Liver (tissue), 9 donors: ENCODE results near the gene HTR2B. TPM values are rescaled to one million over a fixed set of nuclear protein-coding genes. Genes with fewer than 3 reads are reported as not detected.

Source experiments
- DNase-seq: peaks from one replicate; pipeline ENCODE4 v3.0.0-alpha.2; 2017; ENCODE audit warnings: low spot score
- H3K27ac ChIP-seq, 2 donors: one replicate each; pipeline ENCODE4 v1.7.0; 2013; ENCODE audit warnings: inconsistent platforms in 2 of 2, low read length in 2 of 2, control low read depth in 1 of 2, low read depth in 1 of 2, mild to moderate bottlenecking in 1 of 2
- H3K27me3 ChIP-seq, 4 donors: one replicate each; pipeline versions ENCODE4 v1.6.1 to v1.7.0; 2013; ENCODE audit warnings: low read length in 3 of 4, inconsistent platforms in 1 of 4, mild to moderate bottlenecking in 1 of 4, moderate library complexity in 1 of 4; ENCODE audit not compliant: control insufficient read depth in 4 of 4, insufficient read depth in 4 of 4
- H3K36me3 ChIP-seq, 4 donors: one replicate each; pipeline versions ENCODE4 v1.6.1 to v1.7.0; 2013; ENCODE audit warnings: low read length in 3 of 4, mild to moderate bottlenecking in 3 of 4, low read depth in 1 of 4, moderate library complexity in 1 of 4; ENCODE audit not compliant: control insufficient read depth in 4 of 4, insufficient read depth in 3 of 4
- H3K4me1 ChIP-seq, 4 donors: one replicate each; pipeline versions ENCODE4 v1.6.1 to v1.7.0; 2013; ENCODE audit warnings: low read length in 3 of 4, mild to moderate bottlenecking in 3 of 4, moderate library complexity in 1 of 4; ENCODE audit not compliant: control insufficient read depth in 4 of 4, insufficient read depth in 4 of 4
- H3K4me3 ChIP-seq, 3 donors: one replicate each; pipeline versions ENCODE4 v1.6.1 to v1.7.0; 2013; ENCODE audit warnings: low read length in 3 of 3, control low read depth in 1 of 3, low read depth in 1 of 3, mild to moderate bottlenecking in 1 of 3
- H3K9ac ChIP-seq, 2 donors: one replicate each; pipeline ENCODE4 v1.7.0; 2013; ENCODE audit warnings: low read length in 2 of 2, mild to moderate bottlenecking in 2 of 2, moderate library complexity in 2 of 2, control low read depth in 1 of 2, low read depth in 1 of 2
- H3K9me3 ChIP-seq, 4 donors: one replicate each; pipeline versions ENCODE4 v1.6.1 to v1.7.0; 2013; ENCODE audit warnings: low read length in 3 of 4; ENCODE audit not compliant: control insufficient read depth in 4 of 4
- CTCF ChIP-seq: fragments of 150-350 bp; IDR thresholded peaks from 2 replicates; pipeline ENCODE4 v1.5.1; 2017; ENCODE audit warnings: improper control_type of control experiment, low read depth, low read length; ENCODE audit not compliant: missing input control
- EGR1 ChIP-seq, 2 donors: IDR thresholded peaks; 2 replicates each; pipeline ENCODE4 v1.6.1; 2016 to 2018; ENCODE audit warnings: antibody characterized with exemption in 2 of 2, low read depth in 2 of 2
- FOXA1 ChIP-seq: IDR thresholded peaks from 2 replicates; pipeline ENCODE4 v1.6.1; 2016; ENCODE audit warnings: antibody characterized with exemption
- GABPA ChIP-seq, 2 donors: IDR thresholded peaks in 1 of 2; conservative IDR thresholded peaks in 1 of 2; 2 replicates each; pipeline ENCODE4 v1.6.1; 2016; ENCODE audit warnings: antibody characterized with exemption in 2 of 2, mild to moderate bottlenecking in 1 of 2, moderate library complexity in 1 of 2
- HNF4A ChIP-seq, 2 donors: conservative IDR thresholded peaks; 2 replicates each; pipeline ENCODE4 v1.6.1; 2016; ENCODE audit warnings: antibody characterized with exemption in 2 of 2, mild to moderate bottlenecking in 2 of 2
- HNF4G ChIP-seq: IDR thresholded peaks from 2 replicates; pipeline ENCODE4 v1.6.1; 2016; ENCODE audit warnings: antibody characterized with exemption
- JUND ChIP-seq, 2 donors: IDR thresholded peaks; 2 replicates each; pipeline ENCODE4 v1.6.1; 2016; ENCODE audit warnings: antibody characterized with exemption in 2 of 2
- NR2F2 ChIP-seq: IDR thresholded peaks from 2 replicates; pipeline ENCODE4 v1.6.1; 2016; ENCODE audit warnings: antibody characterized with exemption
- REST ChIP-seq: IDR thresholded peaks from 2 replicates; pipeline ENCODE4 v1.6.1; 2016; ENCODE audit warnings: antibody characterized with exemption, mild to moderate bottlenecking
- RXRA ChIP-seq, 2 donors: IDR thresholded peaks; 2 replicates each; pipeline ENCODE4 v1.6.1; 2017 to 2018; ENCODE audit warnings: antibody characterized with exemption in 2 of 2, mild to moderate bottlenecking in 1 of 2
- SP1 ChIP-seq: IDR thresholded peaks from 2 replicates; pipeline ENCODE4 v1.6.1; 2018; ENCODE audit warnings: antibody characterized with exemption, mild to moderate bottlenecking
- TAF1 ChIP-seq: conservative IDR thresholded peaks from 2 replicates; pipeline ENCODE4 v1.6.1; 2016; ENCODE audit warnings: antibody characterized with exemption, mild to moderate bottlenecking
- YY1 ChIP-seq: IDR thresholded peaks from 2 replicates; pipeline ENCODE4 v1.6.1; 2016; ENCODE audit warnings: antibody characterized with exemption, mild to moderate bottlenecking
- WGBS: extraction: QIAGEN DNeasy Blood & Tissue Kit; methylation state at CpG from one replicate; pipeline ENCODE4 v1.1.7; 2013; 5-methylcytosine and 5-hydroxymethylcytosine counted together
- polyA plus RNA-seq, 2 donors: library from polyadenylated mRNA; stranded (reverse) in 1 of 2; unstranded in 1 of 2; fragments of 200-250 nt in 1 of 2; fragments of >200 nt in 1 of 2; fragmentation: Nextera tagmentation in 1 of 2; extraction: Ambion mirVana in 1 of 2; gene quantifications; one replicate each; pipeline versions ENCODE4 v1.2.1 to v1.2.3, GENCODE V29; 2013 to 2015
- total RNA-seq, 2 donors: library from RNA; depleted of rRNA; stranded (reverse); fragments of >200 nt; gene quantifications; one replicate each; pipeline ENCODE4 v1.2.3, GENCODE V29; 2014
- TF ChIP-seq, protein P1 (sequence below): IDR thresholded peaks from 2 replicates; pipeline ENCODE4 v1.6.1; 2016; ENCODE audit warnings: antibody characterized with exemption
- TF ChIP-seq, protein P2 (sequence below): IDR thresholded peaks from 2 replicates; pipeline ENCODE4 v1.6.1; 2016; ENCODE audit warnings: antibody characterized with exemption
- TF ChIP-seq, protein P3 (sequence below): IDR thresholded peaks from 2 replicates; pipeline ENCODE4 v1.6.1; 2016; ENCODE audit warnings: antibody characterized with exemption
- donor health status: healthy.
- donor health status: healthy.
- donor health status: healthy.
- donor health status: healthy.
- donor health status: healthy.

Gene HTR2B
- total and polyA plus RNA-seq, 4 donors = 0.09 to 1.0 (median 0.63) TPM

- 94% methylated on average over 8 of the region's 8 CpGs for WGBS
- no peak overlapping the region for H3K9ac ChIP-seq
- H3K4me1 ChIP-seq = no peaks in the 10 kb centered on the region
- H3K36me3 ChIP-seq = peaks cover 7 to 29% (median 19%) of the 10 kb centered on the region in 4 donors
- H3K4me3 ChIP-seq = no peak overlapping the region
- DNase-seq = no peak
- no peaks in the 10 kb centered on the region for H3K9me3 ChIP-seq
- no peaks in the 10 kb centered on the region for H3K27me3 ChIP-seq
- TF ChIP-seq EGR1 (IDR thresholded peaks at IDR 0.05; ENCODE audit: low read depth in 2 of 2) = no peak
- TF ChIP-seq GABPA (IDR thresholded peaks at IDR 0.05 in 1 of 2, conservative IDR thresholded peaks at IDR 0.05 in 1 of 2) = no peak
- no peak for TF ChIP-seq HNF4G
- no peak for TF ChIP-seq FOXA1
- TF ChIP-seq CTCF = no peak
- TF ChIP-seq HNF4A (conservative IDR thresholded peaks at IDR 0.05) = no peak
- TF ChIP-seq NR2F2 = no peak
- TF ChIP-seq SP1 = no peak
- no peak for TF ChIP-seq REST
- no peak for TF ChIP-seq RXRA (IDR thresholded peaks at IDR 0.05)
- no peak for TF ChIP-seq YY1
- no peak for TF ChIP-seq JUND (IDR thresholded peaks at IDR 0.05)
- no peak overlapping the region for H3K27ac ChIP-seq
These were observed 28.1 kb upstream of the HTR2B start for GRCh38 chr2:231152800-231153557.

DNA sequence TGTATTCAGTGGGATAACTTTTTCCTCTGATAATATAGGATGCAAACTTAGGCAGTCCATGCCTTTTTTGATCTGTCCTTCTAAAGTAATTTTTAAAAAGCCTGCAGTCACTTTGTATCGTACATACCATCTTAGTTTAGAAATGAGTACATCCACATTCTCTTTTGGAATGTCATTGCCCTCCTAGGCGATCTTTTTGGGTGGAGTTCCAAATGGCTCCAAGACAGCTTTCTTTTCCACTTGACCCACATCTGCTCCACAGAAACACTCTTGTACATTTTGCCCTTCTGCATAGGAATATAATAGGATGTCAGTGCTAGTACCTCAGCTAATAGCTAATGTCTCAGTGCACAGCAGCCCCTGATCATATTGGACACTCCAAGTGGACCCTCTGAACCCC, 21.8 kb upstream of the HTR2B start:
- Histone ChIP-seq H3K9ac (no peak overlapping the region), H3K36me3 (peaks cover 7 to 21% (median 13%) of the 10 kb centered on the region in 4 donors), H3K27ac (no peak overlapping the region), H3K27me3 (no peaks in the 10 kb centered on the region), H3K4me1 (no peaks in the 10 kb centered on the region), H3K4me3 (no peak overlapping the region), H3K9me3 (no peaks in the 10 kb centered on the region)
- no peak for DNase-seq
- WGBS = 90% methylated on average over 2 of the region's 2 CpGs
- TF ChIP-seq, protein P1, sequence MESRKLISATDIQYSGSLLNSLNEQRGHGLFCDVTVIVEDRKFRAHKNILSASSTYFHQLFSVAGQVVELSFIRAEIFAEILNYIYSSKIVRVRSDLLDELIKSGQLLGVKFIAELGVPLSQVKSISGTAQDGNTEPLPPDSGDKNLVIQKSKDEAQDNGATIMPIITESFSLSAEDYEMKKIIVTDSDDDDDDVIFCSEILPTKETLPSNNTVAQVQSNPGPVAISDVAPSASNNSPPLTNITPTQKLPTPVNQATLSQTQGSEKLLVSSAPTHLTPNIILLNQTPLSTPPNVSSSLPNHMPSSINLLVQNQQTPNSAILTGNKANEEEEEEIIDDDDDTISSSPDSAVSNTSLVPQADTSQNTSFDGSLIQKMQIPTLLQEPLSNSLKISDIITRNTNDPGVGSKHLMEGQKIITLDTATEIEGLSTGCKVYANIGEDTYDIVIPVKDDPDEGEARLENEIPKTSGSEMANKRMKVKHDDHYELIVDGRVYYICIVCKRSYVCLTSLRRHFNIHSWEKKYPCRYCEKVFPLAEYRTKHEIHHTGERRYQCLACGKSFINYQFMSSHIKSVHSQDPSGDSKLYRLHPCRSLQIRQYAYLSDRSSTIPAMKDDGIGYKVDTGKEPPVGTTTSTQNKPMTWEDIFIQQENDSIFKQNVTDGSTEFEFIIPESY = no peak
- TF ChIP-seq SP1 (no peak), YY1 (no peak), HNF4A (conservative IDR thresholded peaks at IDR 0.05) (no peak), EGR1 (IDR thresholded peaks at IDR 0.05; ENCODE audit: low read depth in 2 of 2) (no peak), REST (no peak), NR2F2 (no peak), HNF4G (no peak), RXRA (IDR thresholded peaks at IDR 0.05) (no peak), JUND (IDR thresholded peaks at IDR 0.05) (no peak), TAF1 (no peak), CTCF (no peak), GABPA (IDR thresholded peaks at IDR 0.05 in 1 of 2, conservative IDR thresholded peaks at IDR 0.05 in 1 of 2) (no peak)
- TF ChIP-seq, protein P2, sequence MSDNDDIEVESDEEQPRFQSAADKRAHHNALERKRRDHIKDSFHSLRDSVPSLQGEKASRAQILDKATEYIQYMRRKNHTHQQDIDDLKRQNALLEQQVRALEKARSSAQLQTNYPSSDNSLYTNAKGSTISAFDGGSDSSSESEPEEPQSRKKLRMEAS = no peak
- TF ChIP-seq, protein P3, sequence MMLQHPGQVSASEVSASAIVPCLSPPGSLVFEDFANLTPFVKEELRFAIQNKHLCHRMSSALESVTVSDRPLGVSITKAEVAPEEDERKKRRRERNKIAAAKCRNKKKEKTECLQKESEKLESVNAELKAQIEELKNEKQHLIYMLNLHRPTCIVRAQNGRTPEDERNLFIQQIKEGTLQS = no peak
